ENCODE data around the gene TLK1. TPM values are rescaled to one million over a fixed set of nuclear protein-coding genes. Genes with fewer than 3 reads are reported as not detected.

The TLK1 gene
- total and polyA plus RNA-seq, 2 donors (not counting 3 experiments of a cell fraction or from before 2014, with no cell fraction given): 5.8 to 62.7 TPM

GRCh38 chr2:170963386-170963785 is 197.3 kb downstream of the TLK1 start:
- H3K36me3 ChIP-seq (ENCODE audit: control insufficient read depth in 2 of 2, extremely low read depth in 1 of 2, insufficient read depth in 2 of 2, low read length in 2 of 2): peaks cover 17 to 38% of the 10 kb centered on the region in 2 experiments
- dilution Hi-C loops (cut with MboI; ENCODE audit: extremely low pct_ligation_motif_present, low sequenced_read_pairs): no loop called here

More at GRCh38 chr2:170963386-170963785, 197.3 kb downstream of the TLK1 start:
- H3K79me2 ChIP-seq (ENCODE audit: control insufficient read depth, insufficient read depth, low read length): no peaks in the 10 kb centered on the region
- no peaks in the 10 kb centered on the region for H4K20me1 ChIP-seq (replicated peaks; ENCODE audit: control insufficient read depth, extremely low read depth, insufficient read depth, low read length)
- H3K4me2 ChIP-seq (ENCODE audit: insufficient read depth, low read length): no peak overlapping the region
- ChIA-PET CTCF (interaction anchor here (1.7 kb wide), 1 partner anchor 9 kb away, joined by 4 read pairs; no protein-coding TSS in a partner anchor), POLR2A (no interaction called here)
- intact Hi-C loops (cut with micrococcal nuclease): no loop called here
- H3K9me3 ChIP-seq (replicated peaks; ENCODE audit: control insufficient read depth, insufficient read depth, low read length): no peaks in the 10 kb centered on the region
- BruUV-seq (replicated peaks): no TSS peak
- H3K27me3 ChIP-seq (ENCODE audit: control insufficient read depth in 2 of 2, insufficient read depth in 2 of 2, low read length in 2 of 2): no peaks in the 10 kb centered on the region
- no peak overlapping the region for H2AFZ ChIP-seq (ENCODE audit: low read depth, low read length)
- no peak for DNase-seq (ENCODE audit: low read depth, low spot score)
- FAIRE-seq: no peak
- H3K4me3 ChIP-seq (replicated peaks in 1 of 3; ENCODE audit: insufficient read depth in 1 of 3, low read depth in 1 of 3, low read length in 3 of 3): no peak overlapping the region
- no peak overlapping the region for H3K9ac ChIP-seq (replicated peaks; ENCODE audit: extremely low read depth, insufficient read depth, low read length)
- TF ChIP-seq CTCF (IDR thresholded peaks at IDR 0.05; ENCODE audit: extremely low read depth in 1 of 2, insufficient read depth in 1 of 2, low read depth in 1 of 2, low read length in 2 of 2): no peak
- TF ChIP-seq MAX (IDR thresholded peaks at IDR 0.05; ENCODE audit: insufficient read depth, insufficient read length): no peak
- TF ChIP-seq POLR2A (IDR thresholded peaks at IDR 0.05; ENCODE audit: low read depth, low read length): no peak
- TF ChIP-seq JUN (IDR thresholded peaks at IDR 0.05; ENCODE audit: borderline replicate concordance, insufficient read depth, insufficient read length, low read depth): no peak
- no peak for TF ChIP-seq GATA2 (IDR thresholded peaks at IDR 0.05; ENCODE audit: insufficient read depth, insufficient read length, low read depth, low read length)
- no peak for TF ChIP-seq EZH2 (IDR thresholded peaks at IDR 0.05; ENCODE audit: borderline replicate concordance, low read depth, low read length, severe bottlenecking)
- TF ChIP-seq MYC (IDR thresholded peaks at IDR 0.05; ENCODE audit: low read depth, low read length): no peak
- TF ChIP-seq POLR2AphosphoS5 (IDR thresholded peaks at IDR 0.05; ENCODE audit: insufficient read depth, low read depth, low read length): no peak
- TF ChIP-seq FOS (IDR thresholded peaks at IDR 0.05; ENCODE audit: borderline replicate concordance, insufficient read depth, low read length): no peak
- H3K4me1 ChIP-seq (ENCODE audit: control insufficient read depth, extremely low read depth, insufficient read depth, low read length): no peaks in the 10 kb centered on the region
- no peak overlapping the region for H3K27ac ChIP-seq (ENCODE audit: insufficient read depth, low read depth, low read length)
- H3K9me1 ChIP-seq (replicated peaks; ENCODE audit: control insufficient read depth, extremely low read depth, insufficient read depth, low read length): no peaks in the 10 kb centered on the region

Data from endothelial cell of umbilical vein (primary cell).